H9 (cell line): ENCODE data around the gene KIF16B. TPM values are rescaled to one million over a fixed set of nuclear protein-coding genes. Genes with fewer than 3 reads are reported as not detected.

ENCODE experiments used
- DNase-seq: peaks from one replicate; pipeline ENCODE4 v3.0.0-alpha.2; 2017
- H2AFZ ChIP-seq: one replicate; pipeline ENCODE4 v1.6.1; 2013; ENCODE audit warnings: mild to moderate bottlenecking, low read length, control low read depth, moderate library complexity
- H2AK5ac ChIP-seq: 2 replicates; pipeline ENCODE4 v1.6.1; 2013; ENCODE audit warnings: low read length, control low read depth, mixed read lengths; ENCODE audit not compliant: insufficient read length
- H2BK120ac ChIP-seq: one replicate; pipeline ENCODE4 v1.6.1; 2013; ENCODE audit warnings: low read depth, mild to moderate bottlenecking, low read length, control low read depth, inconsistent platforms; ENCODE audit not compliant: poor library complexity, severe bottlenecking
- H2BK12ac ChIP-seq: 2 replicates; pipeline ENCODE4 v1.6.1; 2013; ENCODE audit warnings: low read length, control low read depth, mixed read lengths, low read depth; ENCODE audit not compliant: insufficient read length
- H2BK15ac ChIP-seq: 2 replicates; pipeline ENCODE4 v1.6.1; 2013; ENCODE audit warnings: low read depth, low read length, control low read depth
- H2BK20ac ChIP-seq: one replicate; pipeline ENCODE4 v1.6.1; 2013; ENCODE audit warnings: low read depth, mild to moderate bottlenecking, low read length, control low read depth, inconsistent platforms; ENCODE audit not compliant: poor library complexity, severe bottlenecking
- H2BK5ac ChIP-seq: 2 replicates; pipeline ENCODE4 v1.6.1; 2013; ENCODE audit warnings: low read length, control low read depth, mixed read lengths; ENCODE audit not compliant: insufficient read length
- H3K14ac ChIP-seq: 2 replicates; pipeline ENCODE4 v1.6.1; 2013; ENCODE audit warnings: low read length, control low read depth; ENCODE audit not compliant: insufficient read depth
- H3K18ac ChIP-seq: 2 replicates; pipeline ENCODE4 v1.6.1; 2013; ENCODE audit warnings: low read depth, mild to moderate bottlenecking, mixed read lengths, low read length, control low read depth; ENCODE audit not compliant: insufficient read length
- H3K23ac ChIP-seq: 2 replicates; pipeline ENCODE4 v1.6.1; 2013; ENCODE audit warnings: low read length, control low read depth, mixed read lengths, low read depth; ENCODE audit not compliant: insufficient read length
- H3K23me2 ChIP-seq: 2 replicates; pipeline ENCODE4 v1.6.1; 2013; ENCODE audit warnings: low read depth, mild to moderate bottlenecking, mixed read lengths, low read length, control low read depth; ENCODE audit not compliant: insufficient read length, poor library complexity, severe bottlenecking
- H3K27ac ChIP-seq: 2 replicates; pipeline ENCODE4 v1.5.1; 2013; ENCODE audit warnings: low read length, control low read depth, mixed read lengths, low read depth; ENCODE audit not compliant: insufficient read length
- H3K27me3 ChIP-seq: 2 replicates; pipeline ENCODE4 v1.6.1; 2013; ENCODE audit warnings: low read length, control low read depth, inconsistent platforms; ENCODE audit not compliant: insufficient read depth
- H3K4ac ChIP-seq: 2 replicates; pipeline ENCODE4 v1.6.1; 2013; ENCODE audit warnings: low read depth, mild to moderate bottlenecking, control low read depth, inconsistent platforms, low read length, moderate library complexity
- H3K4me1 ChIP-seq: 2 replicates; pipeline ENCODE4 v1.6.1; 2013; ENCODE audit warnings: low read length, control low read depth, inconsistent platforms; ENCODE audit not compliant: insufficient read depth
- H3K4me2 ChIP-seq: 2 replicates; pipeline ENCODE4 v1.6.1; 2013; ENCODE audit warnings: low read length, control low read depth, mixed read lengths; ENCODE audit not compliant: insufficient read length, insufficient read depth
- H3K56ac ChIP-seq: 2 replicates; pipeline ENCODE4 v1.6.1; 2013; ENCODE audit warnings: low read depth, mild to moderate bottlenecking, mixed read lengths, low read length, control low read depth; ENCODE audit not compliant: insufficient read length
- H3K79me1 ChIP-seq: 2 replicates; pipeline ENCODE4 v1.6.1; 2013; ENCODE audit warnings: low read depth, mild to moderate bottlenecking, moderate library complexity, low read length, control low read depth, inconsistent platforms; ENCODE audit not compliant: insufficient read depth, poor library complexity, severe bottlenecking
- H3K79me2 ChIP-seq: 2 replicates; pipeline ENCODE4 v1.6.1; 2013; ENCODE audit warnings: low read length, control low read depth, inconsistent platforms; ENCODE audit not compliant: insufficient read depth
- H3K9ac ChIP-seq: 2 replicates; pipeline ENCODE4 v1.6.1; 2013; ENCODE audit warnings: low read length, control low read depth, mixed read lengths; ENCODE audit not compliant: insufficient read length; ENCODE audit errors: extremely low read depth
- H3K9me3 ChIP-seq: one replicate; pipeline ENCODE4 v1.6.1; 2013; ENCODE audit warnings: low read depth, low read length, inconsistent platforms; ENCODE audit not compliant: control insufficient read depth
- H3T11ph ChIP-seq: one replicate; pipeline ENCODE4 v1.6.1; 2013; ENCODE audit warnings: mild to moderate bottlenecking, low read length, control low read depth, inconsistent platforms
- H4K20me1 ChIP-seq: one replicate; pipeline ENCODE4 v1.6.1; 2013; ENCODE audit not compliant: control insufficient read depth, insufficient read length, insufficient read depth
- H4K5ac ChIP-seq: 2 replicates; pipeline ENCODE4 v1.6.1; 2013; ENCODE audit warnings: low read depth, mild to moderate bottlenecking, mixed read lengths, low read length, control low read depth; ENCODE audit not compliant: insufficient read length
- H4K8ac ChIP-seq: replicated peaks from 2 replicates; pipeline ENCODE4 v1.6.1; 2013; ENCODE audit warnings: low read length, control low read depth, mixed read lengths, low read depth; ENCODE audit not compliant: insufficient read length
- H4K91ac ChIP-seq: 2 replicates; pipeline ENCODE4 v1.6.1; 2013; ENCODE audit warnings: low read depth, mild to moderate bottlenecking, moderate library complexity, mixed read lengths, low read length, control low read depth; ENCODE audit not compliant: insufficient read length
- H3K27ac Mint-ChIP-seq, 3 experiments: 2 replicates in 2 of 3; 3 replicates in 1 of 3; pipeline ENCODE4 v1.8.0; 2020 to 2021; ENCODE audit warnings: mixed read lengths in 3 of 3, mild to moderate bottlenecking in 1 of 3, moderate library complexity in 1 of 3
- H3K27me3 Mint-ChIP-seq: 2 replicates; pipeline ENCODE4 v1.8.0; 2021; ENCODE audit warnings: low read depth, mild to moderate bottlenecking, moderate library complexity, mixed read lengths
- H3K36me3 Mint-ChIP-seq, 3 experiments: 2 replicates in 2 of 3; 3 replicates in 1 of 3; pipeline ENCODE4 v1.8.0; 2020 to 2021; ENCODE audit warnings: low read depth in 3 of 3, mixed read lengths in 3 of 3; ENCODE audit not compliant: insufficient read depth in 1 of 3
- H3K4me1 Mint-ChIP-seq, 2 experiments: 2 replicates each; pipeline ENCODE4 v1.8.0; 2020; ENCODE audit warnings: mixed read lengths in 2 of 2
- H3K4me3 Mint-ChIP-seq, 2 experiments: 2 replicates in 1 of 2; 3 replicates in 1 of 2; pipeline ENCODE4 v1.8.0; 2020 to 2021; ENCODE audit warnings: mild to moderate bottlenecking in 2 of 2, mixed read lengths in 2 of 2, moderate library complexity in 1 of 2
- H3K9me3 Mint-ChIP-seq, 2 experiments: 2 replicates in 1 of 2; 3 replicates in 1 of 2; pipeline ENCODE4 v1.8.0; 2020; ENCODE audit warnings: mild to moderate bottlenecking in 2 of 2, mixed read lengths in 2 of 2, moderate library complexity in 1 of 2
- CTCF ChIP-seq: fragments of 200-600 bp; sonication (generic); conservative IDR thresholded peaks from 3 replicates; pipeline ENCODE4 v1.8.0; 2021; ENCODE audit warnings: antibody characterized with exemption, mild to moderate bottlenecking
- WGBS: extraction: QIAGEN DNeasy Blood & Tissue Kit; methylation state at CpG from one replicate; pipeline ENCODE4 v1.1.7; 2013; ENCODE audit warnings: missing lambda C conversion rate, low lambda C conversion rate, mixed read lengths; ENCODE audit not compliant: insufficient read length; ENCODE audit errors: extremely low coverage; 5-methylcytosine and 5-hydroxymethylcytosine counted together
- total RNA-seq: library from RNA; stranded (reverse); gene quantifications from 2 replicates; pipeline ENCODE4 v1.2.1, GENCODE V29; 2021

Gene KIF16B
- total RNA-seq, 1 experiment from 2014 or later = 7.4 TPM

GRCh38 chr20:16390991-16391390, 182.3 kb downstream of the KIF16B start:
- Histone ChIP-seq H3K27ac (no peak overlapping the region), H2AK5ac (no peak overlapping the region), H3K23ac (no peak overlapping the region), H2BK15ac (no peak overlapping the region), H3K9ac (no peak overlapping the region), H2BK120ac (no peak overlapping the region), H3K56ac (no peak overlapping the region), H4K91ac (no peak overlapping the region), H2BK5ac (no peak overlapping the region), H3K9me3 (no peaks in the 10 kb centered on the region), H4K20me1 (no peaks in the 10 kb centered on the region), H3K4me1 (no peaks in the 10 kb centered on the region; the same call in 1 of the 2 replicates), H2BK20ac (no peak overlapping the region), H3K79me1 (no peaks in the 10 kb centered on the region), H3K4me2 (no peak overlapping the region), H4K8ac (no peak overlapping the region), H3K14ac (no peak overlapping the region), H2AFZ (no peak overlapping the region), H3K27me3 (no peaks in the 10 kb centered on the region), H4K5ac (no peak overlapping the region), H3K23me2 (no peaks in the 10 kb centered on the region), H3K18ac (no peak overlapping the region), H2BK12ac (no peak overlapping the region), H3K4ac (no peak overlapping the region), H3T11ph (no peak overlapping the region), H3K79me2 (no peaks in the 10 kb centered on the region)
- H3K4me1 Mint-ChIP-seq = peaks cover 6 to 12% of the 10 kb centered on the region in 2 experiments; a peak in 2 of 4 replicates
- no peak for DNase-seq
- H3K9me3 Mint-ChIP-seq = no peaks in the 10 kb centered on the region; a peak in 1 of 5 replicates
- no peak overlapping the region; a peak in 1 of 7 replicates for H3K27ac Mint-ChIP-seq
- no CpG with 5 or more reads among the region's 4 CpGs for WGBS
- H3K27me3 Mint-ChIP-seq = no peaks in the 10 kb centered on the region
- no peak for TF ChIP-seq CTCF
- H3K4me3 Mint-ChIP-seq = no peak overlapping the region
- peaks cover 0 to 6% (median 0%) of the 10 kb centered on the region in 3 experiments; a peak in 4 of 7 replicates for H3K36me3 Mint-ChIP-seq
